ENCODE measurements around the gene FAM83G. TPM values are rescaled to one million over a fixed set of nuclear protein-coding genes. Genes with fewer than 3 reads are reported as not detected.

Gene FAM83G
- total RNA-seq, 1 experiment from 2014 or later: 38.7 TPM

GRCh38 chr17:19012171-19013080, 7.9 kb upstream of the FAM83G start:
- H3K23ac ChIP-seq (ENCODE audit: insufficient read length, low read depth, low read length): no peak overlapping the region
- no peaks in the 10 kb centered on the region for H3K23me2 ChIP-seq (ENCODE audit: insufficient read length, low read depth, low read length, poor library complexity, severe bottlenecking)
- DNase-seq: no peak
- no peak overlapping the region for H2AFZ ChIP-seq (ENCODE audit: low read length)
- no peak overlapping the region for H2BK12ac ChIP-seq (ENCODE audit: insufficient read length, low read depth, low read length)
- no peak overlapping the region for H3K14ac ChIP-seq (ENCODE audit: insufficient read depth, low read length)
- H4K91ac ChIP-seq (ENCODE audit: insufficient read length, low read depth, low read length): no peak overlapping the region
- Mint-ChIP-seq H3K27ac (peak overlapping the region; percentile 52 to 68 (median 58); a peak in 4 of 7 replicates), H3K9me3 (no peaks in the 10 kb centered on the region), H3K4me1 (peaks cover 16 to 38% of the 10 kb centered on the region in 2 experiments), H3K27me3 (ENCODE audit: low read depth) (peaks cover 7% of the 10 kb centered on the region), H3K4me3 (no peak overlapping the region), H3K36me3 (ENCODE audit: insufficient read depth in 1 of 3, low read depth in 3 of 3) (no peaks in the 10 kb centered on the region; a peak in 1 of 7 replicates)
- H2AK5ac ChIP-seq (ENCODE audit: insufficient read length, low read length): no peak overlapping the region
- no peak overlapping the region for H3K9ac ChIP-seq (ENCODE audit: extremely low read depth, insufficient read length, low read length)
- H2BK5ac ChIP-seq (ENCODE audit: insufficient read length, low read length): no peak overlapping the region
- no peak overlapping the region for H2BK20ac ChIP-seq (ENCODE audit: low read depth, low read length, poor library complexity, severe bottlenecking)
- H3K18ac ChIP-seq (ENCODE audit: insufficient read length, low read depth, low read length): no peak overlapping the region
- H3K56ac ChIP-seq (ENCODE audit: insufficient read length, low read depth, low read length): no peak overlapping the region
- H4K8ac ChIP-seq (replicated peaks; ENCODE audit: insufficient read length, low read depth, low read length): no peak overlapping the region
- no peak for TF ChIP-seq CTCF (conservative IDR thresholded peaks at IDR 0.05)
- no peak overlapping the region for H2BK120ac ChIP-seq (ENCODE audit: low read depth, low read length, poor library complexity, severe bottlenecking)
- no peaks in the 10 kb centered on the region for H3K79me1 ChIP-seq (ENCODE audit: insufficient read depth, low read depth, low read length, poor library complexity, severe bottlenecking)
- no peak overlapping the region for H3K4ac ChIP-seq (ENCODE audit: low read depth, low read length)
- no peak overlapping the region for H3K27ac ChIP-seq (ENCODE audit: insufficient read length, low read depth, low read length)
- H3T11ph ChIP-seq (ENCODE audit: low read length): no peak overlapping the region
- H3K9me3 ChIP-seq (ENCODE audit: control insufficient read depth, low read depth, low read length): no peaks in the 10 kb centered on the region
- H3K79me2 ChIP-seq (ENCODE audit: insufficient read depth, low read length): no peaks in the 10 kb centered on the region
- H4K20me1 ChIP-seq (ENCODE audit: control insufficient read depth, insufficient read depth, insufficient read length): no peaks in the 10 kb centered on the region
- no peak overlapping the region for H4K5ac ChIP-seq (ENCODE audit: insufficient read length, low read depth, low read length)
- WGBS (ENCODE audit: extremely low coverage, insufficient read length, low lambda C conversion rate): no CpG with 5 or more reads among the region's 22 CpGs
- H3K4me2 ChIP-seq (ENCODE audit: insufficient read depth, insufficient read length, low read length): no peak overlapping the region
- H3K4me1 ChIP-seq (ENCODE audit: insufficient read depth, low read length): no peaks in the 10 kb centered on the region
- no peaks in the 10 kb centered on the region for H3K27me3 ChIP-seq (ENCODE audit: insufficient read depth, low read length)
- no peak overlapping the region for H2BK15ac ChIP-seq (ENCODE audit: low read depth, low read length)
